Activated naive CD8-positive, alpha-beta T cell treated with anti-CD3 and anti-CD28 coated beads, Interleukin-2, amount 50 U/mL, for 24 hours (primary cell): Measurements from ENCODE around the gene LKAAEAR1.

Experiments
- ATAC-seq: fragments of 150-1000 bp; cut with Tn5 transposase; one replicate; pipeline ENCODE4 v1.10.0; 2021
- DNase-seq: peaks from one replicate; pipeline ENCODE4 v3.0.0; 2021
- H3K27ac Mint-ChIP-seq: one replicate; pipeline ENCODE4 v1.8.0; 2021; ENCODE audit warnings: mild to moderate bottlenecking, mixed read lengths
- H3K27me3 Mint-ChIP-seq: one replicate; pipeline ENCODE4 v1.8.0; 2021; ENCODE audit warnings: mixed read lengths
- H3K36me3 Mint-ChIP-seq: one replicate; pipeline ENCODE4 v1.8.0; 2021; ENCODE audit warnings: low read depth, mixed read lengths
- H3K4me1 Mint-ChIP-seq: one replicate; pipeline ENCODE4 v1.8.0; 2021; ENCODE audit warnings: mixed read lengths
- H3K4me3 Mint-ChIP-seq: one replicate; pipeline ENCODE4 v1.8.0; 2021; ENCODE audit warnings: mild to moderate bottlenecking, moderate library complexity, mixed read lengths
- H3K9me3 Mint-ChIP-seq: one replicate; pipeline ENCODE4 v1.8.0; 2021; ENCODE audit warnings: mixed read lengths

LKAAEAR1 gene

DNA sequence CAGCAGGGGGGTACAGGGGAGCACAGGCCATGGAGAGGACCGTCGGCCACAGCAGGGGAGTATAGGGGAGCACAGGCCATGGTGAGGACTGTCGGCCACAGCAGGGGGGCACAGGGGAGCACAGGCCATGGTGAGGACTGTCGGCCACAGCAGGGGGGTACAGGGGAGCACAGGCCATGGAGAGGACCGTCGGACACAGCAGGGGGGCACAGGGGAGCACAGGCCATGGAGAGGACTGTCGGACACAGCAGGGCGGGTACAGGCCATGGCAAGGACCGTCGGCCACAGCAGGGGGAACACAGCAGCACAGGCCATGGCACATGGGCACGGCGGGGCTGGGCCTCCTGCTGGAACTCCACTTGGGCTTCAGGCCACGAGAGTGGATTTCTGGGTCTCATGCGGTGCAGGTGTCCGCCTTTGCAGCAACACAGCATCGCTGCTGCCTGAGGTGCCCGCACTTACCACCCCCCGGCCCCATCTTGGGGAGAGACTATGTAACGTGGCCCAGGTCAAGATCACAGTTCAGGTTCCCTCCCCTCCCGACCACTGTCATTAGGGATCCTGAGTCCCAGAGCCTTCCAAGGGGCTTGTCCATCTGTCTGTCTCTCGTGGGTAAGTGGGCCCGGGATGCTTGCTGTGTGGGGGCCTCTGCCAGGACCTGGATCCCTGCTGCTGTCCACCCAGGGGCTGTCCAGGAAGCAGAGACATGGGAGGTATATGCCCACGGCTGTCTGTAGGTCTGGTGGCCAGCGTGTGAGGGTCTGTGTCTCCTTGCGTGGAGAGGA, 20.7 kb upstream of the LKAAEAR1 start:
- Mint-ChIP-seq H3K36me3 (no peaks in the 10 kb centered on the region), H3K27ac (no peak overlapping the region), H3K9me3 (no peaks in the 10 kb centered on the region), H3K4me1 (peaks cover 26% of the 10 kb centered on the region), H3K27me3 (peaks cover 19% of the 10 kb centered on the region), H3K4me3 (no peak overlapping the region)
- ATAC-seq (no peak), DNase-seq (no peak)

DNA sequence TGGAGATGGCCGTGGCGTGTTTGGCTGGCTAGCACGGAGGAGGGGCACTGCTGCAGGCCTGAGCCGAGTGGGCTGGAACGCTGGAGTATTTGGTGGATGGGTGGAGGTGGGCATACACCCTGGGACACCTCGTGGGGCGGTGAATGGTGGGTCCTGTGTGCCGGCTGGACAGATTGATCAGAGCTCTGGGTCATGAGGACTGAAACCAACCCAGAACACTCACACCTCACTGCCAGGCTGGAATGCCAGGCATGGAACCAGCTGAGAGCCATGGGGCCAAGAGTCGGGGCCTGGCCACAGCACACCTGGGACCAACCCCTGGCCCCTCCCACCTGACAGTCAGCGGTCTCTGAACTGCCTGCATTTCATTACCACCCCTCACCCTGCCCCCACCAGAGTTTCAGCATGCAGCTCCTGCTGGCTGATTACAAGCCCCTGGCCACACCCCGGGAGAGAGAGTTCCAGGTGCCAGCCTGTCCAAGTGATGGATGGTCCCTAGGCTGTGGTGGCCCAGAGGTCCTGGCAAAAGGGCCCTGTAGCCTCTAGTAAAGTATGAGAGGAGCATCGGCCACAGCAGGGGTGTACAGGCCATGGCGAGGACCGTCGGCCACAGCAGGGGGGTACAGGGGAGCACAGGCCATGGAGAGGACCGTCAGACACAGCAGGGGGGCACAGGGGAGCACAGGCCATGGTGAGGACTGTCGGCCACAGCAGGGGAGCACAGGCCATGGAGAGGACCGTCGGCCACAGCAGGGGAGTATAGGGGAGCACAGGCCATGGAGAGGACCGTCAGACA, 19.9 kb upstream of the LKAAEAR1 start:
- Mint-ChIP-seq H3K36me3 (no peaks in the 10 kb centered on the region), H3K27me3 (peaks cover 19% of the 10 kb centered on the region), H3K9me3 (no peaks in the 10 kb centered on the region), H3K27ac (no peak overlapping the region), H3K4me3 (no peak overlapping the region), H3K4me1 (peaks cover 27% of the 10 kb centered on the region)
- DNase-seq = no peak
- ATAC-seq = no peak

GRCh38 chr20:64102647-64103354, 18.6 kb upstream of the LKAAEAR1 start:
- peaks cover 19% of the 10 kb centered on the region for H3K27me3 Mint-ChIP-seq
- H3K4me3 Mint-ChIP-seq = no peak overlapping the region
- peaks cover 23% of the 10 kb centered on the region for H3K4me1 Mint-ChIP-seq
- H3K9me3 Mint-ChIP-seq = no peaks in the 10 kb centered on the region
- H3K36me3 Mint-ChIP-seq = no peaks in the 10 kb centered on the region
- ATAC-seq (no peak), DNase-seq (no peak)
- H3K27ac Mint-ChIP-seq = no peak overlapping the region

DNA sequence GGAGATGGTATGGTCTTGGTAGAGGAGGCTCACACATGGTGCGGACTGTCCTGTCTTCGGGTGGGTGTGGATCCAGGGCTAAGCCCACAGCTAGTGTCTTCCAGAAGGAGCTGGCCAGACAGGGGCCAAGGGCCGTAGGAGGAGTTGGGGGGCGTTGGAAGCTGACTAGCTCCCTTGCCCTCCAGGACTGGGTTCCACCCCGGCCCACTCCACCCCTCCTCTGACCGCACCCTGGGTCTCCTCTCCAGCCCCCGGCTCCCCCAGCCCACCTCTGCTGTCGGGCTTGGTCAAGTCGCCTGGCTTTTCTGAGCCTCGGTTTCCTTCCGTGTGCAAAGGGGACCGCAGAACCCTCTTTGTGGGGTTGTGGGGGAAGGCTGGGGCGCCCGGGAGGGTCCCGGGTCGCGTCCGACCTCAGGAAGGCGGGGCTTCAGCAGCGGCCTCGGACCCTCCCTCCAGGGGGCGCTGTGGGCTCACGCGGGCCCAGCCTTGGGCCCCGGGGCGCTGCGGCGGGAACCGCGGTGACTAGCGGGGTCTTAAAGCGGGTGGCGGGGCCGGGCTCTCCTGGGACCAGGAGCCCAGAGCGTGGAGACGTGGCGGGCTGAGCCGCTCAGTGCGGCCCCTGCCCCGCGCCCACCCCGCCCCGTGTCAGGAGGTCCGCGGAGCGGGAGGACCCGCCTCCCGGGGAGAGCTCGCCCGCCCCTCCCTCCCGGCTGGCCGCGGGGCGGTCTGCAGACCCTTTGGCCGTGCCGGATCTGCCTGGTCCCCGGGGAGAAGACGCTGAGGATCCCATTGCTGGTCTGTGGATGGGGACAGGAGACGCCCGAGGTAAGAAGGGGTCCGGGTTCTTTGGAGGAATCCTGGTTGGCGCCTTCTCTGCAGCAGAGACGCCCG, 17.8 kb upstream of the LKAAEAR1 start:
- peak; percentile 84 for DNase-seq
- ATAC-seq = peak; percentile 73
- Mint-ChIP-seq H3K9me3 (peaks cover under 1% of the 10 kb centered on the region), H3K36me3 (no peaks in the 10 kb centered on the region), H3K27ac (no peak overlapping the region), H3K4me3 (peak overlapping the region; percentile 28), H3K27me3 (peaks cover 19% of the 10 kb centered on the region), H3K4me1 (peaks cover 21% of the 10 kb centered on the region)

DNA sequence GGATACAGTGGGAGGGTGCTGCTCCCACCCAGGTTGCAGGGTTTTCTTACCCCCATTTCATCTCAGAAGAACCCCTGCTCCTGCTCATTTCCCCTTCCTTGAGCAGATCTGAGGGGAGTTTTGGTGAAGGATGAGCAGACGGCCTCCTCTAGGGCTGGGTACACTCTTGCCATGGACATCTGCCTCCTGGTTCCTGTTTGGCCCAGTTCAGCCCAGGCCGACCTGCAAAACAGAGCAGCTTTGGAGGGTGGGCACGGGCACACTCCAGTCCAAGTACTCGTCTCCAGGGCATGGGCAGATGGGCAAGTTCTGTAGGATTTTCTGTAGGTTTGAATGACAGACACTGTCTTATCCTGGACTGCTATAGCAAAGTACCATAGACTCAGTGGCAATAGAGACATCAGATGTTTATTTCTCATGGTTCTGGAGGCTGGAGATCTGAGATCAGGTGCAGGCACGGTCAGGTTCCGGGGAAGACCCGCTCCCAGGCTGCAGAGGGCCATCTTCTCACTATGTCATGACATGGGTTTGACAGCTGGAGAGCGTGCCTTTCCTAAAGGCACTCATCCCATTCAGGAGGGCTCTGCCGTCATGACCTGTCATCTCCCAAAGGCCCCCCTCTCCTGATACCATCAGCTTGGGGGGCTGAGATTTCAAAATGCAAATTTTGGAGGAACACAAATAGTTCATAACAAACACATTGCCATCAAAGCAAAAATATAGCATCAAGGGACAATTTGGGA, 16.9 kb upstream of the LKAAEAR1 start:
- Mint-ChIP-seq H3K27me3 (peaks cover 19% of the 10 kb centered on the region), H3K36me3 (peaks cover 2% of the 10 kb centered on the region), H3K4me3 (peak overlapping the region; percentile 28), H3K27ac (no peak overlapping the region), H3K9me3 (peaks cover 6% of the 10 kb centered on the region), H3K4me1 (peaks cover 21% of the 10 kb centered on the region)
- ATAC-seq (no peak), DNase-seq (no peak)

DNA sequence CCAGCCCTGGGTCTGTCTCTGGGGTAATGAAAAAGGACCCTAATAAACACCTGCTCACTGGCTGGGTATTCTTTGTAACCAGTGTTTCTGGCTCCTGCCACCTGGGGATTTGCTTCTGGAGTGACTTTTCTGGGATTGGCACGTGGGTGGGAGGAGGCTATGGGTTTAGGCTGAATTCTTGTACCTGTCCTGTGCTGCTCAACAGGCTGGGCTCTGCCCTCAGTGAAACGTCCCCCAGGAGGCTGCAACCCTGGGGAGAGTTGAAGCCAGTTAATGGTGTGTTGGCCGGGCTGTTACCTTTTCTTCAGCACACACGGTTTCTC, 16.3 kb upstream of the LKAAEAR1 start:
- H3K9me3 Mint-ChIP-seq = peaks cover 6% of the 10 kb centered on the region
- H3K27ac Mint-ChIP-seq = no peak overlapping the region
- DNase-seq (no peak), ATAC-seq (no peak)
- peaks cover 19% of the 10 kb centered on the region for H3K27me3 Mint-ChIP-seq
- H3K4me1 Mint-ChIP-seq = peaks cover 21% of the 10 kb centered on the region
- no peak overlapping the region for H3K4me3 Mint-ChIP-seq
- peaks cover 2% of the 10 kb centered on the region for H3K36me3 Mint-ChIP-seq

GRCh38 chr20:64099880-64100565, 15.8 kb upstream of the LKAAEAR1 start:
- no peak overlapping the region for H3K27ac Mint-ChIP-seq
- H3K9me3 Mint-ChIP-seq = peaks cover 6% of the 10 kb centered on the region
- no peak for ATAC-seq
- H3K36me3 Mint-ChIP-seq = peaks cover 2% of the 10 kb centered on the region
- peaks cover 19% of the 10 kb centered on the region for H3K27me3 Mint-ChIP-seq
- no peak for DNase-seq
- peaks cover 21% of the 10 kb centered on the region for H3K4me1 Mint-ChIP-seq
- no peak overlapping the region for H3K4me3 Mint-ChIP-seq

- Mint-ChIP-seq H3K36me3 (peaks cover 2% of the 10 kb centered on the region), H3K27me3 (peaks cover 19% of the 10 kb centered on the region), H3K27ac (no peak overlapping the region), H3K4me3 (no peak overlapping the region), H3K9me3 (peaks cover 6% of the 10 kb centered on the region), H3K4me1 (peaks cover 21% of the 10 kb centered on the region)
- ATAC-seq (no peak), DNase-seq (no peak)
Observed at GRCh38 chr20:64099086-64099786, 15.0 kb upstream of the LKAAEAR1 start.

DNA sequence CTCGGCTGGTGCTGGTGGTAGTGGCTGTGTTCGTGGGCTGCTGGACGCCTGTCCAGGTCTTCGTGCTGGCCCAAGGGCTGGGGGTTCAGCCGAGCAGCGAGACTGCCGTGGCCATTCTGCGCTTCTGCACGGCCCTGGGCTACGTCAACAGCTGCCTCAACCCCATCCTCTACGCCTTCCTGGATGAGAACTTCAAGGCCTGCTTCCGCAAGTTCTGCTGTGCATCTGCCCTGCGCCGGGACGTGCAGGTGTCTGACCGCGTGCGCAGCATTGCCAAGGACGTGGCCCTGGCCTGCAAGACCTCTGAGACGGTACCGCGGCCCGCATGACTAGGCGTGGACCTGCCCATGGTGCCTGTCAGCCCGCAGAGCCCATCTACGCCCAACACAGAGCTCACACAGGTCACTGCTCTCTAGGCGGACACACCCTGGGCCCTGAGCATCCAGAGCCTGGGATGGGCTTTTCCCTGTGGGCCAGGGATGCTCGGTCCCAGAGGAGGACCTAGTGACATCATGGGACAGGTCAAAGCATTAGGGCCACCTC, 14.3 kb upstream of the LKAAEAR1 start:
- H3K4me1 Mint-ChIP-seq = peaks cover 21% of the 10 kb centered on the region
- H3K4me3 Mint-ChIP-seq = no peak overlapping the region
- no peak for ATAC-seq
- no peak for DNase-seq
- peaks cover 6% of the 10 kb centered on the region for H3K9me3 Mint-ChIP-seq
- H3K36me3 Mint-ChIP-seq = peaks cover 2% of the 10 kb centered on the region
- H3K27me3 Mint-ChIP-seq = peaks cover 15% of the 10 kb centered on the region
- no peak overlapping the region for H3K27ac Mint-ChIP-seq

DNA sequence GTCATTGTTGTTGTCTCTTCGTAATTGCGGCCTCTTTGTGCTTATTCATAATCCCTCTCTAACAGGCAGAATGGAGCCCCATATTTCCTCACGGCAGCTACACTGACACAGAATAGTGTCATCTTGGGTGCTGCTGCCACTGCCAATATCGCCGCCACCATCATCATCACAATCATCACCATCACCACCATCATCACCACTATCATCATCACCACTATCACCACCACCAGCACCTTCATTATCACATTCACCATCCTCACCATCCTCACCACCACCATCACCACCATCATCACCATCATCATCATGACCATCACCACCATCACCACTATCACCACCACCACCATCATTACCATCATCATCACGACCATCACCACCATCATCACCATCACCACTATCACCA, 12.3 kb upstream of the LKAAEAR1 start:
- Mint-ChIP-seq H3K9me3 (peaks cover 6% of the 10 kb centered on the region), H3K27me3 (peaks cover 7% of the 10 kb centered on the region), H3K27ac (no peak overlapping the region), H3K4me3 (no peak overlapping the region), H3K36me3 (peaks cover 2% of the 10 kb centered on the region), H3K4me1 (peaks cover 18% of the 10 kb centered on the region)
- DNase-seq = no peak
- no peak for ATAC-seq

DNA sequence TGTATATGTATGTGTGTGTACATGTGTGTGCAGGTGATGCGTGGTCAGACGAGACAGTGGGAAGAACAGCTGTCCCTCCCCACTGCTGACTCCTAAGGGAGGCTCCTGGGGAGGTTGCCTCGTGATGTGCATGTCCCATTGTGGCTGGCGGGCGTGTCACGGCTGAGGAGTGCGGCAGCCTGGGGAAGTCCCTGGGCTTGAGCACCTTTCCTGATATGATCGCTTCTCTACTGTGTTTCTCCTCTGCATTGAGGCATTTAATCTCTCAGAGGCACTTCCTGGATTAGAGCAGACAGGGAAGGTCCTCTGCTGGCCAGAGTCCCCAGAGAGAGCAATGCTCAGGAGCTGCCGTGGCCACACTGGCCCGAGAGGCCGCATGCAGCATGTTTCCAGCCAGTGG, 11.7 kb upstream of the LKAAEAR1 start:
- Mint-ChIP-seq H3K4me3 (no peak overlapping the region), H3K36me3 (peaks cover 2% of the 10 kb centered on the region), H3K9me3 (peaks cover 6% of the 10 kb centered on the region), H3K27ac (no peak overlapping the region), H3K4me1 (peaks cover 12% of the 10 kb centered on the region), H3K27me3 (peaks cover under 1% of the 10 kb centered on the region)
- DNase-seq = no peak
- ATAC-seq = no peak

DNA sequence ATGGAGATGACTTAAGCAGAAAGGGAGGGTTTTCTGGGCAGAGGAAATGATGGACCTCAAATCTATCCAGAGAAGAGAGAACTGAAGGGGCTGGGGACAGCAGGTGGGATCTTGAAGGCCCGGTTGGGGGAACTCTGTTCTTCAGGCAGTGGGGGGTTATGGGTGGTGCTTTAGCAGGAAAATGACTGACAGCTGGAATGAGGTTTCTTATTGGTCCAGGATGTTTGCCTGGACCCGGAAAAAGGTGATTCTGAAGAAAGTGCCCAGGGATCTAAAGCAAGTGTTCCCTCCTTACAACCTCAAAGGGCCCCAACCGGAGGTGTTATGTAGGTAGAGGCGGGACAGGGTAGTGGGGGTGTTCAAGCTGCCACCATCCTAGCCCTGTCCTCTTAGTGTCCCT, 11.3 kb upstream of the LKAAEAR1 start:
- H3K4me1 Mint-ChIP-seq = peaks cover 7% of the 10 kb centered on the region
- no peak overlapping the region for H3K27ac Mint-ChIP-seq
- peaks cover 2% of the 10 kb centered on the region for H3K36me3 Mint-ChIP-seq

More for the DNA sequence above, 11.3 kb upstream of the LKAAEAR1 start:
- no peak for ATAC-seq
- Mint-ChIP-seq H3K4me3 (no peak overlapping the region), H3K9me3 (peaks cover 6% of the 10 kb centered on the region), H3K27me3 (no peaks in the 10 kb centered on the region)
- no peak for DNase-seq
